ENCODE measurements around the gene SMTN.

Gene SMTN

GRCh38 chr22:31087744-31088215 lies 6.7 kb downstream of the SMTN start:
- H3K4me3 ChIP-seq (ENCODE audit: control insufficient read depth, low read depth, low read length) = no peak overlapping the region
- no peak for TF ChIP-seq CTCF (conservative IDR thresholded peaks at IDR 0.05; ENCODE audit: control insufficient read depth, insufficient read depth, low read depth, low read length)
- no peak for DNase-seq (ENCODE audit: low read depth)

DNA sequence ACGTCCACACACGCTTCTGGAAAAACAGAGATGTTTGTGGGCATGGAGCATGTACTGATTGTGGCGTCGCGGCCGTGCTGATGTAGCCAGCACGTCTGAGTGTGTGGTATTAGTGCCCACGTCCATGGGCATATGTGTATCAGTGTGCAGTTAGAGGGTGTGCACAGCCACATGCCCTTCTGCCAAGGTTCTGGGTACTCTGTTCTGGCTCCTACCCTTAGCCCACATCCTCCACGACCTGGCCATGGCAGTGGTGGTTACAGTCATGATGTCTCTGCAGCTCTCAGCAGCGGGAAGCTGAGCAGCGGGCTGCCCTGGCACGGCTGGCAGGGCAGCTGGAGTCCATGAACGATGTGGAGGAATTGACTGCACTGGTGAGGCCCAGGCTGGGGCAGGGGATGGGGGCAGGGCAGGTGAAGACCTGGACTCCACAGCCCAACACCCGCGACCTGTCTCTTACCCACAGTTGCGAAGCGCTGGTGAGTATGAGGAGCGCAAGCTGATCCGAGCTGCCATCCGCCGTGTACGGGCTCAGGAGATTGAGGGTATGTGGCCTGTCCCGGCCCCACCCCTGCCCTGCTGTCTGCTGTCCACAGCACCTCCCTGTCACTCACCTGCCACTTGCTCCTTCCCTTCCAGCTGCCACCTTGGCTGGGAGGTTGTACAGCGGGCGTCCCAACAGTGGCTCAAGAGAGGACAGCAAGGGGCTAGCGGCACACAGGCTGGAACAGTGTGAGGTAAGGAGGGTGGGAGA lies 7.3 kb downstream of the SMTN start:
- DNase-seq (ENCODE audit: low read depth) = no peak
- no peak for TF ChIP-seq CTCF (conservative IDR thresholded peaks at IDR 0.05; ENCODE audit: control insufficient read depth, insufficient read depth, low read depth, low read length)
- H3K4me3 ChIP-seq (ENCODE audit: control insufficient read depth, low read depth, low read length) = no peak overlapping the region

DNA sequence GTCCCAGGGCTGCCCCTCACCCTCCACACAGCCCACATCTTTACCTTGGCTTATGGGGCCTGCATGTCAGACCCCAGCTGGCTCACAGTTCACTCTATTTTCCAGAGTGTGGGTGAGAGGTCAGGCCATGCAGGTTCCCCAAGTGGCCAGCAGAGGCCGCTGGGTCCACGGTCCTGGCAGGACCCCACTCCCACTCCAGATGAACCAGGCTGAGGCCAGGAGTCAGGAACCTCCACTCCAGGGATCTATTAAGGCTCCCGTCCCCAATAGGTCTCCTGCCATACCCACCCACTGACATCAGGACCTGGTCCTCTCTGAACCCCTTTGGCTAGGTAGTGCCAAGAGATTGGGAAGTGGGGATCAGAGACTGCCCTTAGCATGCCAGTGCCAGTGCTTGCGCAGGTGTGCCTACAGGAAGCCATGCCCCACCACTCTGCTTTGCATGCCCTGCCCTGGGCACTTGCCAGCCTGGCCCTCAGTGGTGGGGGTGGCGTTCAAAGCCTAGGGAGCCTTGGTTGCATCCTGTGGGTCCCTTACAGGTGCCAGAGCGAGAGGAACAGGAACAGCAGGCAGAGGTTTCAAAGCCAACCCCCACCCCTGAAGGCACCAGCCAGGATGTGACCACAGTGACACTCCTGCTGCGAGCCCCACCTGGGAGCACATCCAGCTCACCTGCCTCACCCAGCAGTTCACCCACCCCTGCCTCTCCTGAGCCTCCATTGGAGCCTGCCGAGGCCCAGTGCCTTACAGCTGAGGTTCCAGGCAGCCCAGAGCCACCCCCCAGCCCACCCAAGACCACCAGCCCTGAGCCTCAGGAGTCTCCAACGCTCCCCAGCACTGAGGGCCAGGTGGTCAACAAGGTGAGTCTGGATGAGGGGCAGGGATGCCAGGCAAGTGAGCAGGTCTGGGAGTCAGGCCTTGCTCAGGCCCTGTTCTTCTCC lies 8.3 kb downstream of the SMTN start:
- H3K4me3 ChIP-seq (ENCODE audit: control insufficient read depth, low read depth, low read length) = no peak overlapping the region
- peak; percentile 49 for DNase-seq (ENCODE audit: low read depth)

GRCh38 chr22:31090217-31091085 lies 9.3 kb downstream of the SMTN start:
- no peak for TF ChIP-seq CTCF (conservative IDR thresholded peaks at IDR 0.05; ENCODE audit: control insufficient read depth, insufficient read depth, low read depth, low read length)
- DNase-seq (ENCODE audit: low read depth) = no peak
- no peak overlapping the region for H3K4me3 ChIP-seq (ENCODE audit: control insufficient read depth, low read depth, low read length)

More for the DNA sequence above, 8.3 kb downstream of the SMTN start:
- peak; percentile 72 for TF ChIP-seq CTCF (conservative IDR thresholded peaks at IDR 0.05; ENCODE audit: control insufficient read depth, insufficient read depth, low read depth, low read length)

- no peak for DNase-seq (ENCODE audit: low read depth)
- no peak for TF ChIP-seq CTCF (conservative IDR thresholded peaks at IDR 0.05; ENCODE audit: control insufficient read depth, insufficient read depth, low read depth, low read length)
- no peak overlapping the region for H3K4me3 ChIP-seq (ENCODE audit: control insufficient read depth, low read depth, low read length)
Measured at GRCh38 chr22:31091106-31091975, 10.2 kb downstream of the SMTN start.

Measured in fibroblast of mammary gland (primary cell).